Astrocyte of the cerebellum (primary cell): ENCODE results near the gene PRCD.

Source experiments
- DNase-seq: peaks from one replicate; pipeline ENCODE4 v3.0.0-alpha.2; 2011; ENCODE audit warnings: low read depth
- H3K4me3 ChIP-seq: 2 replicates; pipeline ENCODE4 v1.5.1; 2011; ENCODE audit warnings: mild to moderate bottlenecking, low read depth, low read length, moderate library complexity
- CTCF ChIP-seq: IDR thresholded peaks from 2 replicates; pipeline ENCODE4 v1.5.1; 2012; ENCODE audit warnings: low read length, low read depth, moderate library complexity, mild to moderate bottlenecking; ENCODE audit errors: missing control alignments
- in situ Hi-C: cut with HindIII; loops from 2 replicates; pipeline ENCODE4 v1.10.0; 2017; ENCODE audit warnings: low sequenced_read_pairs

Gene PRCD

GRCh38 chr17:76499267-76499667 lies 40.6 kb upstream of the PRCD start:
- in situ Hi-C loops, result no loop called here
- no peak for DNase-seq
- no peak overlapping the region for H3K4me3 ChIP-seq
- no peak for TF ChIP-seq CTCF

GRCh38 chr17:76500074-76500746 lies 39.6 kb upstream of the PRCD start:
- TF ChIP-seq CTCF, result no peak
- DNase-seq, result no peak
- peak overlapping the region; percentile 54 for H3K4me3 ChIP-seq
- in situ Hi-C loops, result no loop called here

- TF ChIP-seq CTCF, result no peak
- in situ Hi-C loops, result no loop called here
- DNase-seq, result no peak
- H3K4me3 ChIP-seq, result peak overlapping the region; percentile 54
These were observed 39.2 kb upstream of the PRCD start for GRCh38 chr17:76500747-76501017.

GRCh38 chr17:76501018-76501826 lies 38.6 kb upstream of the PRCD start, which contains the start of gene RHBDF2:
TSS of gene RHBDF2 (minus strand) at chr17:76501423. CDS start at chr17:76481524, 19,899 bp downstream.
- DNase-seq, result no peak
- no peak for TF ChIP-seq CTCF
- peak within 1 kb of the TSS; percentile 54 for H3K4me3 ChIP-seq
- in situ Hi-C loops, result no loop called here

- peak overlapping the region; percentile 54 for H3K4me3 ChIP-seq
- TF ChIP-seq CTCF, result no peak
- DNase-seq, result no peak
- in situ Hi-C loops, result no loop called here
These were observed 38.0 kb upstream of the PRCD start for GRCh38 chr17:76501827-76502307.

GRCh38 chr17:76502341-76503211 lies 37.3 kb upstream of the PRCD start:
- in situ Hi-C loops, result no loop called here
- no peak overlapping the region for H3K4me3 ChIP-seq
- DNase-seq, result no peak
- TF ChIP-seq CTCF, result no peak
